H9 (cell line): ENCODE measurements around the gene PRKCA. TPM values are rescaled to one million over a fixed set of nuclear protein-coding genes. Genes with fewer than 3 reads are reported as not detected.

Experiments
- DNase-seq: peaks from one replicate; pipeline ENCODE4 v3.0.0-alpha.2; 2017
- H2AFZ ChIP-seq: one replicate; pipeline ENCODE4 v1.6.1; 2013; ENCODE audit warnings: mild to moderate bottlenecking, low read length, control low read depth, moderate library complexity
- H2AK5ac ChIP-seq: 2 replicates; pipeline ENCODE4 v1.6.1; 2013; ENCODE audit warnings: low read length, control low read depth, mixed read lengths; ENCODE audit not compliant: insufficient read length
- H2BK120ac ChIP-seq: one replicate; pipeline ENCODE4 v1.6.1; 2013; ENCODE audit warnings: low read depth, mild to moderate bottlenecking, low read length, control low read depth, inconsistent platforms; ENCODE audit not compliant: poor library complexity, severe bottlenecking
- H2BK12ac ChIP-seq: 2 replicates; pipeline ENCODE4 v1.6.1; 2013; ENCODE audit warnings: low read length, control low read depth, mixed read lengths, low read depth; ENCODE audit not compliant: insufficient read length
- H2BK15ac ChIP-seq: 2 replicates; pipeline ENCODE4 v1.6.1; 2013; ENCODE audit warnings: low read depth, low read length, control low read depth
- H2BK20ac ChIP-seq: one replicate; pipeline ENCODE4 v1.6.1; 2013; ENCODE audit warnings: low read depth, mild to moderate bottlenecking, low read length, control low read depth, inconsistent platforms; ENCODE audit not compliant: poor library complexity, severe bottlenecking
- H2BK5ac ChIP-seq: 2 replicates; pipeline ENCODE4 v1.6.1; 2013; ENCODE audit warnings: low read length, control low read depth, mixed read lengths; ENCODE audit not compliant: insufficient read length
- H3K14ac ChIP-seq: 2 replicates; pipeline ENCODE4 v1.6.1; 2013; ENCODE audit warnings: low read length, control low read depth; ENCODE audit not compliant: insufficient read depth
- H3K18ac ChIP-seq: 2 replicates; pipeline ENCODE4 v1.6.1; 2013; ENCODE audit warnings: low read depth, mild to moderate bottlenecking, mixed read lengths, low read length, control low read depth; ENCODE audit not compliant: insufficient read length
- H3K23ac ChIP-seq: 2 replicates; pipeline ENCODE4 v1.6.1; 2013; ENCODE audit warnings: low read length, control low read depth, mixed read lengths, low read depth; ENCODE audit not compliant: insufficient read length
- H3K23me2 ChIP-seq: 2 replicates; pipeline ENCODE4 v1.6.1; 2013; ENCODE audit warnings: low read depth, mild to moderate bottlenecking, mixed read lengths, low read length, control low read depth; ENCODE audit not compliant: insufficient read length, poor library complexity, severe bottlenecking
- H3K27ac ChIP-seq: 2 replicates; pipeline ENCODE4 v1.5.1; 2013; ENCODE audit warnings: low read length, control low read depth, mixed read lengths, low read depth; ENCODE audit not compliant: insufficient read length
- H3K27me3 ChIP-seq: 2 replicates; pipeline ENCODE4 v1.6.1; 2013; ENCODE audit warnings: low read length, control low read depth, inconsistent platforms; ENCODE audit not compliant: insufficient read depth
- H3K4ac ChIP-seq: 2 replicates; pipeline ENCODE4 v1.6.1; 2013; ENCODE audit warnings: low read depth, mild to moderate bottlenecking, control low read depth, inconsistent platforms, low read length, moderate library complexity
- H3K4me1 ChIP-seq: 2 replicates; pipeline ENCODE4 v1.6.1; 2013; ENCODE audit warnings: low read length, control low read depth, inconsistent platforms; ENCODE audit not compliant: insufficient read depth
- H3K4me2 ChIP-seq: 2 replicates; pipeline ENCODE4 v1.6.1; 2013; ENCODE audit warnings: low read length, control low read depth, mixed read lengths; ENCODE audit not compliant: insufficient read length, insufficient read depth
- H3K56ac ChIP-seq: 2 replicates; pipeline ENCODE4 v1.6.1; 2013; ENCODE audit warnings: low read depth, mild to moderate bottlenecking, mixed read lengths, low read length, control low read depth; ENCODE audit not compliant: insufficient read length
- H3K79me1 ChIP-seq: 2 replicates; pipeline ENCODE4 v1.6.1; 2013; ENCODE audit warnings: low read depth, mild to moderate bottlenecking, moderate library complexity, low read length, control low read depth, inconsistent platforms; ENCODE audit not compliant: insufficient read depth, poor library complexity, severe bottlenecking
- H3K79me2 ChIP-seq: 2 replicates; pipeline ENCODE4 v1.6.1; 2013; ENCODE audit warnings: low read length, control low read depth, inconsistent platforms; ENCODE audit not compliant: insufficient read depth
- H3K9ac ChIP-seq: 2 replicates; pipeline ENCODE4 v1.6.1; 2013; ENCODE audit warnings: low read length, control low read depth, mixed read lengths; ENCODE audit not compliant: insufficient read length; ENCODE audit errors: extremely low read depth
- H3K9me3 ChIP-seq: one replicate; pipeline ENCODE4 v1.6.1; 2013; ENCODE audit warnings: low read depth, low read length, inconsistent platforms; ENCODE audit not compliant: control insufficient read depth
- H3T11ph ChIP-seq: one replicate; pipeline ENCODE4 v1.6.1; 2013; ENCODE audit warnings: mild to moderate bottlenecking, low read length, control low read depth, inconsistent platforms
- H4K20me1 ChIP-seq: one replicate; pipeline ENCODE4 v1.6.1; 2013; ENCODE audit not compliant: control insufficient read depth, insufficient read length, insufficient read depth
- H4K5ac ChIP-seq: 2 replicates; pipeline ENCODE4 v1.6.1; 2013; ENCODE audit warnings: low read depth, mild to moderate bottlenecking, mixed read lengths, low read length, control low read depth; ENCODE audit not compliant: insufficient read length
- H4K8ac ChIP-seq: replicated peaks from 2 replicates; pipeline ENCODE4 v1.6.1; 2013; ENCODE audit warnings: low read length, control low read depth, mixed read lengths, low read depth; ENCODE audit not compliant: insufficient read length
- H4K91ac ChIP-seq: 2 replicates; pipeline ENCODE4 v1.6.1; 2013; ENCODE audit warnings: low read depth, mild to moderate bottlenecking, moderate library complexity, mixed read lengths, low read length, control low read depth; ENCODE audit not compliant: insufficient read length
- H3K27ac Mint-ChIP-seq, 3 experiments: 2 replicates in 2 of 3; 3 replicates in 1 of 3; pipeline ENCODE4 v1.8.0; 2020 to 2021; ENCODE audit warnings: mixed read lengths in 3 of 3, mild to moderate bottlenecking in 1 of 3, moderate library complexity in 1 of 3
- H3K27me3 Mint-ChIP-seq: 2 replicates; pipeline ENCODE4 v1.8.0; 2021; ENCODE audit warnings: low read depth, mild to moderate bottlenecking, moderate library complexity, mixed read lengths
- H3K36me3 Mint-ChIP-seq, 3 experiments: 2 replicates in 2 of 3; 3 replicates in 1 of 3; pipeline ENCODE4 v1.8.0; 2020 to 2021; ENCODE audit warnings: low read depth in 3 of 3, mixed read lengths in 3 of 3; ENCODE audit not compliant: insufficient read depth in 1 of 3
- H3K4me1 Mint-ChIP-seq, 2 experiments: 2 replicates each; pipeline ENCODE4 v1.8.0; 2020; ENCODE audit warnings: mixed read lengths in 2 of 2
- H3K4me3 Mint-ChIP-seq, 2 experiments: 2 replicates in 1 of 2; 3 replicates in 1 of 2; pipeline ENCODE4 v1.8.0; 2020 to 2021; ENCODE audit warnings: mild to moderate bottlenecking in 2 of 2, mixed read lengths in 2 of 2, moderate library complexity in 1 of 2
- H3K9me3 Mint-ChIP-seq, 2 experiments: 2 replicates in 1 of 2; 3 replicates in 1 of 2; pipeline ENCODE4 v1.8.0; 2020; ENCODE audit warnings: mild to moderate bottlenecking in 2 of 2, mixed read lengths in 2 of 2, moderate library complexity in 1 of 2
- CTCF ChIP-seq: fragments of 200-600 bp; sonication (generic); conservative IDR thresholded peaks from 3 replicates; pipeline ENCODE4 v1.8.0; 2021; ENCODE audit warnings: antibody characterized with exemption, mild to moderate bottlenecking
- WGBS: extraction: QIAGEN DNeasy Blood & Tissue Kit; methylation state at CpG from one replicate; pipeline ENCODE4 v1.1.7; 2013; ENCODE audit warnings: missing lambda C conversion rate, low lambda C conversion rate, mixed read lengths; ENCODE audit not compliant: insufficient read length; ENCODE audit errors: extremely low coverage; 5-methylcytosine and 5-hydroxymethylcytosine counted together
- total RNA-seq: library from RNA; stranded (reverse); gene quantifications from 2 replicates; pipeline ENCODE4 v1.2.1, GENCODE V29; 2021

Gene PRKCA
- total RNA-seq, 1 experiment from 2014 or later: 10.5 TPM

DNA sequence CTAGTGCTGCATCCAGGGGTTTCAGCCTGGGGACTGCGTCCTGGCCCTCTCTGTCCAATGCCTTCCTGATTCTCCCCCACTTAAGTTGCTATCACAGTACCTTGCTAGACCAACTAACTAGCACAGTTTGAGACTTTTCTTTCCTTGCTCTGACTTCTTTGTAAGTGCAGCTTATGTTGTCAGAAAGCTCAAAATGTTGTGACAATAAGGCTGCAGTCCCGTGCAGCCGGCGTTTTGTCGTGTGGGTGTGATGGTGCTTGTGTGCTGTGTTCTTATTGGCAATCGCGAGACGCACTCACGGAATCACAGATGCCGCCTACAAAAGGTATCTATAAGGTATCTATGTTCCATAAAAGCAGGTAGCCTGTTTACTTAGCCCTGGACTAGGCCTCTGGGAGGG is 132.8 kb downstream of the PRKCA start:
- Histone ChIP-seq H2BK120ac (no peak overlapping the region), H3K18ac (no peak overlapping the region), H2BK20ac (no peak overlapping the region), H3K23me2 (no peaks in the 10 kb centered on the region), H3K56ac (no peak overlapping the region), H3K27ac (no peak overlapping the region), H3K9ac (no peak overlapping the region), H2BK15ac (no peak overlapping the region), H4K8ac (no peak overlapping the region), H4K20me1 (no peaks in the 10 kb centered on the region), H3T11ph (no peak overlapping the region), H2AK5ac (no peak overlapping the region), H3K14ac (no peak overlapping the region), H3K4me1 (peaks cover 7% of the 10 kb centered on the region), H3K79me1 (no peaks in the 10 kb centered on the region), H3K4me2 (no peak overlapping the region), H3K4ac (no peak overlapping the region), H4K91ac (no peak overlapping the region), H2BK12ac (no peak overlapping the region), H3K23ac (no peak overlapping the region), H3K79me2 (no peaks in the 10 kb centered on the region), H3K27me3 (no peaks in the 10 kb centered on the region; the same call in 1 of the 2 replicates), H4K5ac (no peak overlapping the region), H2AFZ (no peak overlapping the region), H2BK5ac (no peak overlapping the region), H3K9me3 (no peaks in the 10 kb centered on the region)
- H3K4me1 Mint-ChIP-seq: peaks cover 9 to 11% of the 10 kb centered on the region in 2 experiments
- no peaks in the 10 kb centered on the region for H3K9me3 Mint-ChIP-seq
- no peak for TF ChIP-seq CTCF
- DNase-seq: no peak
- no CpG with 5 or more reads among the region's 10 CpGs for WGBS
- H3K27ac Mint-ChIP-seq: no peak overlapping the region
- no peaks in the 10 kb centered on the region for H3K27me3 Mint-ChIP-seq
- H3K4me3 Mint-ChIP-seq: no peak overlapping the region
- no peaks in the 10 kb centered on the region for H3K36me3 Mint-ChIP-seq
